SU-DHL-6 (cell line): ENCODE data around the gene GABBR2.

Experiments used
- H2AFZ ChIP-seq: fragments of 200-600 bp; sonication (generic); 2 replicates; pipeline ENCODE4 v1.6.1; 2014; ENCODE audit warnings: low read depth, mild to moderate bottlenecking, moderate library complexity, mixed read lengths, antibody characterized with exemption, low read length; ENCODE audit not compliant: severe bottlenecking
- H3F3A ChIP-seq: fragments of 200-600 bp; shearing (Covaris generic); 2 replicates; pipeline ENCODE4 v1.6.0; 2016; ENCODE audit warnings: antibody characterized with exemption, mild to moderate bottlenecking; ENCODE audit not compliant: insufficient read depth
- H3K27ac ChIP-seq: fragments of 200-600 bp; sonication (generic); 2 replicates; pipeline ENCODE4 v1.5.1; 2016; ENCODE audit warnings: low read depth, mild to moderate bottlenecking, low read length, moderate library complexity, mixed read lengths
- H3K27me3 ChIP-seq: fragments of 200-600 bp; sonication (generic), shearing (Covaris generic); 2 replicates; pipeline ENCODE4 v1.6.0; 2014; ENCODE audit warnings: mild to moderate bottlenecking, low read length
- H3K36me3 ChIP-seq: fragments of 200-600 bp; sonication (generic); 2 replicates; pipeline ENCODE4 v1.6.1; 2014; ENCODE audit warnings: mild to moderate bottlenecking, low read length, mixed read lengths
- H3K4me2 ChIP-seq: fragments of 300-600, 200-600 bp; shearing (Covaris generic), sonication (generic); 2 replicates; pipeline ENCODE4 v1.6.0; 2014; ENCODE audit warnings: low read length, low read depth, mild to moderate bottlenecking; ENCODE audit not compliant: poor library complexity, severe bottlenecking
- H3K4me3 ChIP-seq: fragments of 200-600 bp; sonication (generic); 2 replicates; pipeline ENCODE4 v1.5.1; 2014; ENCODE audit warnings: antibody characterized with exemption, low read length, mild to moderate bottlenecking, mixed read lengths; ENCODE audit not compliant: insufficient read depth, poor library complexity, severe bottlenecking
- H3K79me2 ChIP-seq: fragments of 200-600 bp; sonication (generic); 2 replicates; pipeline ENCODE4 v1.6.1; 2014; ENCODE audit warnings: mild to moderate bottlenecking, low read length, moderate library complexity; ENCODE audit not compliant: insufficient read depth
- H3K9ac ChIP-seq: fragments of 200-600 bp; sonication (generic); 2 replicates; pipeline ENCODE4 v1.7.0; 2014; ENCODE audit warnings: mild to moderate bottlenecking, low read length
- H3K9me2 ChIP-seq: fragments of 200-600 bp; sonication (generic); replicated peaks from 2 replicates; pipeline ENCODE4 v1.6.1; 2014; ENCODE audit warnings: low read length; ENCODE audit not compliant: insufficient read depth
- H3K9me3 ChIP-seq: fragments of 200-600 bp; sonication (generic); 2 replicates; pipeline ENCODE4 v1.6.1; 2014; ENCODE audit warnings: low read length, mixed read lengths; ENCODE audit not compliant: insufficient read depth
- H4K20me1 ChIP-seq: fragments of 200-600 bp; sonication (generic); 2 replicates; pipeline ENCODE4 v1.6.1; 2014; ENCODE audit warnings: low read depth, mild to moderate bottlenecking, antibody characterized with exemption, low read length, moderate library complexity, mixed read lengths
- CTCF ChIP-seq: fragments of 200-600 bp; sonication (generic); IDR thresholded peaks from one replicate; pipeline ENCODE4 v1.5.1; 2017; ENCODE audit warnings: antibody characterized with exemption, mild to moderate bottlenecking, low read length, moderate library complexity; ENCODE audit not compliant: insufficient read depth, poor library complexity, severe bottlenecking
- EZH2phosphoT487 ChIP-seq: fragments of 200-600 bp; sonication (generic), shearing (Covaris generic); conservative IDR thresholded peaks from 2 replicates; pipeline ENCODE4 v1.6.1; 2018; ENCODE audit warnings: mild to moderate bottlenecking, antibody characterized with exemption, low read length, moderate library complexity, mixed read lengths

The GABBR2 gene

GRCh38 chr9:98425079-98425478 is 283.7 kb downstream of the GABBR2 start:
- no peak for TF ChIP-seq EZH2phosphoT487
- no peak for TF ChIP-seq CTCF
- H4K20me1 ChIP-seq, result no peaks in the 10 kb centered on the region
- H3F3A ChIP-seq, result no peaks in the 10 kb centered on the region
- no peak overlapping the region for H3K27ac ChIP-seq
- H3K4me3 ChIP-seq, result no peak overlapping the region
- no peaks in the 10 kb centered on the region for H3K27me3 ChIP-seq
- no peak overlapping the region for H2AFZ ChIP-seq
- H3K4me2 ChIP-seq, result no peak overlapping the region
- H3K9ac ChIP-seq, result no peak overlapping the region
- H3K9me3 ChIP-seq, result no peaks in the 10 kb centered on the region
- no peaks in the 10 kb centered on the region for H3K9me2 ChIP-seq
- H3K79me2 ChIP-seq, result no peaks in the 10 kb centered on the region
- no peaks in the 10 kb centered on the region for H3K36me3 ChIP-seq

- H3K9ac ChIP-seq, result no peak overlapping the region
- no peaks in the 10 kb centered on the region for H3F3A ChIP-seq
- H3K27ac ChIP-seq, result no peak overlapping the region
- TF ChIP-seq CTCF, result no peak
- no peak for TF ChIP-seq EZH2phosphoT487
- H3K79me2 ChIP-seq, result no peaks in the 10 kb centered on the region
- H3K4me3 ChIP-seq, result no peak overlapping the region
- no peak overlapping the region for H3K4me2 ChIP-seq
- H4K20me1 ChIP-seq, result no peaks in the 10 kb centered on the region
- H3K27me3 ChIP-seq, result no peaks in the 10 kb centered on the region
- H3K9me2 ChIP-seq, result no peaks in the 10 kb centered on the region
- H3K9me3 ChIP-seq, result no peaks in the 10 kb centered on the region
- no peak overlapping the region for H2AFZ ChIP-seq
- H3K36me3 ChIP-seq, result no peaks in the 10 kb centered on the region
Measured at GRCh38 chr9:98419260-98419603, 289.5 kb downstream of the GABBR2 start.

- Histone ChIP-seq H3K9me2 (no peaks in the 10 kb centered on the region), H3K27ac (no peak overlapping the region), H3K27me3 (no peaks in the 10 kb centered on the region), H3K4me2 (no peak overlapping the region), H3K36me3 (no peaks in the 10 kb centered on the region), H3K4me3 (no peak overlapping the region), H3K79me2 (no peaks in the 10 kb centered on the region), H3F3A (no peaks in the 10 kb centered on the region), H3K9ac (no peak overlapping the region), H4K20me1 (no peaks in the 10 kb centered on the region), H3K9me3 (no peaks in the 10 kb centered on the region), H2AFZ (no peak overlapping the region)
- no peak for TF ChIP-seq CTCF
- TF ChIP-seq EZH2phosphoT487, result no peak
Measured at GRCh38 chr9:98418578-98419259, 290.0 kb downstream of the GABBR2 start.
